ENCODE measurements around the gene SYNGR1. TPM values are rescaled to one million over a fixed set of nuclear protein-coding genes. Genes with fewer than 3 reads are reported as not detected.
"Not testable (repeated sequence)": the region's sequence is repeated elsewhere in the genome, so short reads cannot be mapped to it uniquely, and the experiment has no call there.

Gene SYNGR1
- total RNA-seq, 1 donor from 2014 or later: not detected

DNA sequence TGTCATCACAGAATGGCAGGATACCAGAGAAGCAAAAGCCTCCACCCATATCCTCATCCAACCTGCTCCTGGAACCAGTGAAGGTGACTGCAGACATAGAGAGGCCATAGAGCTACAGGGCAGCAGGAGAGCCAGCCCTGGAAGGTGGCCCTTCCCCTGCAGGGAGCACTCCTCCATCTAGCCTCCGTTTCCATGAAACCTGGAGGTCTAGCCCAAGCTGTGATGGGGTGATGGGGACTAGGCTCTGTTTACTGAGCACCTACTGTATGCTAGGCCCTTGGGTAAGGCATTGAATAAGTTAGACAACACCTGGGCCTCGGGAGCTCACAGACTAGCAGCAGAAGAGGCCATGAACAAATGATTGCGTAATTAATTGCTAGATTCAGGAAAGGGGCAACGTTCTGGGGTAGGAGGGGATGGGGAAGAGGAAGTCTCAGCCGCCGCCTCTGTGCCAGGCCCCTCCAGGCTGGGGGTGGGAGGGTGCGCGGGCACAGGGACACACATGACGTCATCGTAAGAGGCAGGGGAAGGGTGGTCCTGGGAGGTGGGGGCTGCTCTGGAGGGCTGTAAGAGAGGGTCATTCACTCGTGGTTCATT is 784 bp upstream of the SYNGR1 start:
- peak overlapping the region; percentile 75 for H3K4me3 Mint-ChIP-seq
- peaks cover 35% of the 10 kb centered on the region for H3K27me3 Mint-ChIP-seq (ENCODE audit: insufficient read depth)
- H3K9me3 Mint-ChIP-seq: no peaks in the 10 kb centered on the region
- no peak for DNase-seq (ENCODE audit: low spot score)
- intact Hi-C loops (cut with micrococcal nuclease): loop anchor here (10.0 kb wide), 1 partner anchor 686 kb away; no protein-coding TSS in a partner anchor
- H3K4me1 Mint-ChIP-seq (ENCODE audit: low read depth): no peaks in the 10 kb centered on the region
- H3K36me3 Mint-ChIP-seq (ENCODE audit: low read depth): no peaks in the 10 kb centered on the region
- H3K27ac Mint-ChIP-seq: no peak overlapping the region

DNA sequence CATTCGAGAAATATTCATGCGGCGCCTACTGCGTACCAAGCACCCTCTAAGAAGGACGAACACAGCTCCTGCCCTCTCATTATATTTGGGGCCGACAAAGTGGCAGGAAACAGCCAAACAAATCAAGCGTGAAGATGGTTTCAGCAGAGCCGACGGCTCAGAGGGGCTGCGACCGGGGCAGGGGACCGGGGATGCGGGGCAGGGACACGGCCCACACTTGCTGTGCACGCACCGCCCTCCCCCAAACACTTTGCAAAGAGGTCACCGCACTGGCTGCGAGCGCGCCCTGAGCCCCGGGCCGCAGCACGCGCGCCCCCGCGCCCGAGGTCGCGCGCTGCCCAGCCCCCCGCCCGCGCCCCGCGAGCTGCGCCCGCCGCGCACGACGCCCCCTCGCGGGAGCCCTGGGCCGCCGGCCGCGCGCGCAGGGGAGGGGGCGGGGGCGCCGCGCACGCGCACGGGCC is 255 bp upstream of the SYNGR1 start:
- Mint-ChIP-seq H3K4me1 (ENCODE audit: low read depth) (no peaks in the 10 kb centered on the region), H3K27me3 (ENCODE audit: insufficient read depth) (peaks cover 33% of the 10 kb centered on the region), H3K36me3 (ENCODE audit: low read depth) (no peaks in the 10 kb centered on the region), H3K27ac (no peak overlapping the region), H3K9me3 (no peaks in the 10 kb centered on the region), H3K4me3 (peak overlapping the region; percentile 75)
- intact Hi-C loops (cut with micrococcal nuclease): loop anchor here (10.0 kb wide), 1 partner anchor 685 kb away; no protein-coding TSS in a partner anchor
- DNase-seq (ENCODE audit: low spot score): no peak

DNA sequence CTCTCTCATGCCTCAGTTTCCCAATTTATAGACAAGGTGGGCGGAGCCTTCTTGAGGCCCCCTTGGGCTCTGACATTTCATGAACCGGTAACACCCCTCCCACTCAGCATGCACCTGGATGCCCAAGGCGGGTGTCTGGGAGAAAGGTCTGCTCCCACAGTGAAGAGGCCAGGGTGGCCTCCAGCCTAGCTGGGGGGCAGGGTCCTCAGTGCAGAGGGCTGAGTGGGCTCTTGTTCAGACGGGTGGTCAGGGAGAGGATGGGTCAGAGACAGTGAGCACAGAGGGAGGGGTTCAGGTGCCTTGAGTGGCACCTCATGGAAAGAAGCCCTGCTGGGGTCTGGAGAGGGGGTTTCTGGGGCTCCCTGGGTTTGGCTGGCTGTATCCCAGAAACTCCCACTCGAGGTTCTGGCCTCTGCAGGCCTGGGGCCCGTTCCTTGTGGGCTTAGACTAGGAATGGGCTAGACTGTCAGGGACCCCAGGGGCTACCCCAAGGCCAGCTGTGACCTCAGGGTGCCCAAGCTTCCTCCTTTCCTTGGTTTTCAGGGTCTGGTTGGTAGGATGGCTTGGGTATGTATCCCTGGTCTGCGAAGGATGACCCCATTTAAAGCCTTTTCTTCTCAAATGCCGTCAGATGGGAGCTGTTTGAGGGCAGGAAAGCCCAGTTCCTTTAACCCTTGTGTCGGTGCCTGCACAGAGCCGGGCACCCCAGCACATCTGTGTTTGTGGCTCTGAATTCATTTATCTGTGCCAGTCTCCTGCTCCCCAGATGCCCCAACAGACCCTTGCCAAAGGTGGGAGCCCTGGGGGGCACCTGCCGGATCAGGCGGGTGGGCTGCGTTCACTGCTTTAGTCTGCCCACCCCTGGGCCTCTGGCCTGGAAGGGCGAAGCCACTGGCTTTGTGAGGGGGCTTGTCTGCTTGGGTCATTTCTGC is 1.2 kb downstream of the SYNGR1 start:
- no peak for DNase-seq (ENCODE audit: low spot score)
- Mint-ChIP-seq H3K4me1 (ENCODE audit: low read depth) (no peaks in the 10 kb centered on the region), H3K9me3 (no peaks in the 10 kb centered on the region), H3K27me3 (ENCODE audit: insufficient read depth) (peaks cover 33% of the 10 kb centered on the region), H3K4me3 (peak overlapping the region; percentile 69), H3K36me3 (ENCODE audit: low read depth) (no peaks in the 10 kb centered on the region), H3K27ac (no peak overlapping the region)
- intact Hi-C loops (cut with micrococcal nuclease): no loop called here

DNA sequence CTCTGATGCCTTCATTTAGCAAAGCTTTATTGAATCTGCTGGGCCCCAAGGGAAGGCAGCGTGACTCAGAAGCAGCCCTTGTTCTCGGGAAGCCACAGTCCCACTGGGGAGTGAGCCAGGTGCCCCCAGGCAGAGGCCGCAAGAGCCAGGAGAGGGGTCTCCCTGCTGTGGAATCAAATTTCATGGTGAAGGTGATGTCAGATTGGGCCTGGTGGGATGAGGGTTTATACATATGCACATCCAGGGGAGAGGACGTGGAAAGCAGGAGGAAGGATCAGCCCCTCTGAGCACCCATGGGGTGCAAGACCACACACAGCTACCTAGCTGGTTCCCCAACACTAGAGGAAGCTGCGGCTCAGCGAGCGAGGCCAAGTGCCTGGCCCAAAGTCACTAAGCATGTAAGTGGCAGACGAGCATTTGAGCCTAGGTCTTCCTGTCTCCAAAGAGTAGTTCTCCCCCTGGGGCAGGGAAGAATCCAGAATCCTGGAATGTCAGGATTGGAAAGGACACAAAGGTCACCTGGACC is 2.0 kb downstream of the SYNGR1 start:
- H3K4me3 Mint-ChIP-seq: peak overlapping the region; percentile 5
- intact Hi-C loops (cut with micrococcal nuclease): no loop called here
- H3K9me3 Mint-ChIP-seq: no peaks in the 10 kb centered on the region
- DNase-seq (ENCODE audit: low spot score): no peak
- H3K36me3 Mint-ChIP-seq (ENCODE audit: low read depth): no peaks in the 10 kb centered on the region
- no peaks in the 10 kb centered on the region for H3K4me1 Mint-ChIP-seq (ENCODE audit: low read depth)
- no peak overlapping the region for H3K27ac Mint-ChIP-seq
- peaks cover 33% of the 10 kb centered on the region for H3K27me3 Mint-ChIP-seq (ENCODE audit: insufficient read depth)

DNA sequence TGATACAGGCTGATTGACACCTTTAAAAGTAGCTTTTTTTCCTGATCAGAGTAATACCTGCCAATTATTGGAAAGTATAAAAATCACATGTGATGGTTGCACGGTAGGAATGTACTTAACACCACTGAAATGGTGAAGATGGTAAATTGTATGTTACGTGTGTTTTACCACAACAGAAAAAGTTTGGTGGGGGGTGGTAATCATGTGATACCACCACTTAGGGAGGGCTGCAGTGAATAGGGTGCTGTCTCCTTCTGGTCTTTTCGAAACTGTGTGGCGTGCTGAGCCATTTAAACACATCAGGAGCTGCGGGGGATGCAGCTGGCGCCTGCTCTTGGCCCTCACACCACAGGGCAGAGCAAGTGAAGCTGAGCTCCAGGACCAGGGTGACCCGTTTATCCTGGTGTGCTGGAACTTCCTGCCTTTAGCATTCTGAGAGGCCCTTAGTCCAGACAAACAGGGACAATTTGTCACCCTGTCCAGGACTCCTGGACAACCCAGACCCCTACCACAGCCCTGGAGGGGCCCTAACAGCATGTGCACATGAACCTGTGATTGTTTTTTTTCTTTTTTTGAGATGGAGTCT is 2.6 kb downstream of the SYNGR1 start:
- H3K27ac Mint-ChIP-seq: no peak overlapping the region
- no peak overlapping the region for H3K4me3 Mint-ChIP-seq
- peaks cover 32% of the 10 kb centered on the region for H3K27me3 Mint-ChIP-seq (ENCODE audit: insufficient read depth)
- no peaks in the 10 kb centered on the region for H3K9me3 Mint-ChIP-seq
- no peaks in the 10 kb centered on the region for H3K36me3 Mint-ChIP-seq (ENCODE audit: low read depth)
- no peaks in the 10 kb centered on the region for H3K4me1 Mint-ChIP-seq (ENCODE audit: low read depth)
- no peak for DNase-seq (ENCODE audit: low spot score)
- intact Hi-C loops (cut with micrococcal nuclease): no loop called here

DNA sequence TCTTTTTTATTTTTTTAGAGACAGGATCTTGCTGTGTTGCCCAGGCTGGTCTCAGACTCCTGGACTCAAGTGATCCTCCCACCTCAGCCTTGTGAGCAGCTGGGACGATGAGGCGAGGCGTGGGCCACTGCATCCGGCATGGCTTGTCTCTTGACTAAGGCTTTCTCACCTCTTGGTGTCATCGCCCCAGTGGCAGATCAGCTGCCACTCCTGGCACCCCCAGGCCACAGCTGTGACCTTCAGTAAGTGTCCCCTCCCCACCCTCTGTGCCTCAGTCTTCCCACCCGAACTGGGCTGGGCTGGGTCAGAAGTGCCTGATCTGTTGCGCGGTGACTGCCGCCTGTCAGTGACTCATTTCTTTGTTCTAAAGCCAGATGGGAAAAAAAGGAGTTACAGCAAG is 3.6 kb downstream of the SYNGR1 start:
- intact Hi-C loops (cut with micrococcal nuclease): no loop called here
- Mint-ChIP-seq H3K36me3 (ENCODE audit: low read depth) (no peaks in the 10 kb centered on the region), H3K4me1 (ENCODE audit: low read depth) (no peaks in the 10 kb centered on the region), H3K27me3 (ENCODE audit: insufficient read depth) (peaks cover 27% of the 10 kb centered on the region), H3K4me3 (no peak overlapping the region), H3K27ac (no peak overlapping the region), H3K9me3 (no peaks in the 10 kb centered on the region)
- DNase-seq (ENCODE audit: low spot score): no peak

DNA sequence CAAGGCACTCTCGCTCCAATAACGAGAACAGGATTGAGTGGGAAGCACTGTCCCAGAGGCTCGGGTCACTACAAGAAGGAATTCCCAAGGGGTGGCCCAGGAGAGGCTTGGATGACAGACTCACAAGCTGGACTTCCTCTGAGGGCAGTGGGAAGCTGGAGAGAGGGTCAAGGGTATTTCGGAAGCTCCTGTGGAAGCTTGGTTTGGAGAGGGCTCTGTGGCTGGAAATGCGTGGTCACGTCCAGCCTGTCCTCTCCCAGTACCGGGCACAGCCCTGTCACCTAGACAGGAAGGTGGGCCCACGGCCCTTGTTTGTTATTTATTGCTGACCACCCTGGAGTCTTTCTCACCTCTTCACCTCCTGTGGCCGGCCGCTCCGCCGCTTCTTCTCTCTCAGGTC is 5.3 kb downstream of the SYNGR1 start:
- Mint-ChIP-seq H3K4me1 (ENCODE audit: low read depth) (no peaks in the 10 kb centered on the region), H3K27me3 (ENCODE audit: insufficient read depth) (peaks cover 17% of the 10 kb centered on the region), H3K27ac (no peak overlapping the region), H3K4me3 (no peak overlapping the region), H3K9me3 (no peaks in the 10 kb centered on the region), H3K36me3 (ENCODE audit: low read depth) (no peaks in the 10 kb centered on the region)
- intact Hi-C loops (cut with micrococcal nuclease): no loop called here
- DNase-seq (ENCODE audit: low spot score): no peak

DNA sequence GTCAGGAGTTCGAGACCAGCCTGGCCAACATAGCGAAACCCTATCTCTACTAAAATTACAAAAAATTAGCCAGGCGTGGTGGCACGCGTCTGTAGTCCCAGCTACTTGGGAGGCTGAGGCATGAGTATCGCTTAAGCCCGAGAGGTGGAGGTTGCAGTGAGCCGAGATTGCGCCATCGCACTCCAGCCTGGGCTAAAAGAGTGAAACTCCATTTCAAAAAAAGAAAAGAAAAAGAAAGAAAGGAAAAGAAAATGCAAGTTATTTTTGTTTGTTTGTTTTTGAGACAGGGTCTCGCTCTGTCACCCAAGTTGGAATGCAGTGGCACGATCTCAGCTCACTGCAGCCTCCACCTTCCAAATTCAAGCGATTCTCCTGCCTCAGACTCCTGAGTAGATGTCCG is 6.0 kb downstream of the SYNGR1 start:
- H3K4me3 Mint-ChIP-seq; H3K36me3 Mint-ChIP-seq (ENCODE audit: low read depth); intact Hi-C loops (cut with micrococcal nuclease); H3K27ac Mint-ChIP-seq; H3K4me1 Mint-ChIP-seq (ENCODE audit: low read depth); H3K9me3 Mint-ChIP-seq; DNase-seq (ENCODE audit: low spot score): not testable (repeated sequence)
- H3K27me3 Mint-ChIP-seq (ENCODE audit: insufficient read depth): peaks cover 12% of the 10 kb centered on the region

DNA sequence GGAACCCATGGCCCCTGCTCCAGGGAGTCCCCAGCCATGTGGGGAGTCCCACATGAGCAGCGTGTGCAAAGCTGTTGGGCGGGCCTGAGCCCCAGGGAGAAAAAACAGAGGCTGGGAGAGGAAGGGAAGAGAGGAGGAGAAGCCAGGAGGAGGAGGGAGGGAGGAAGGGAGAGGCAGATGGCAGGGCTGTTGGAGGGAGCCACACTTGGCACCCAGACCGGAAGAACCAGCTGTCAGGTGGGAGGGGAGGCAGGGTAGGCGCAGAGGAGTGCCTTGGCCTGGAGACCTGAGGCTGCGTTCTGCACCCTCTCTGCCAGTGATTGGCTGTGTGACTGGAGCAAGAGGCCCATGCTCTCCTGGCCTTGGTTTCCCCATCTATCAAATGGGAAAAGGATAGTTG is 6.7 kb downstream of the SYNGR1 start:
- Mint-ChIP-seq H3K4me1 (ENCODE audit: low read depth) (no peaks in the 10 kb centered on the region), H3K4me3 (no peak overlapping the region), H3K36me3 (ENCODE audit: low read depth) (no peaks in the 10 kb centered on the region)

DNA sequence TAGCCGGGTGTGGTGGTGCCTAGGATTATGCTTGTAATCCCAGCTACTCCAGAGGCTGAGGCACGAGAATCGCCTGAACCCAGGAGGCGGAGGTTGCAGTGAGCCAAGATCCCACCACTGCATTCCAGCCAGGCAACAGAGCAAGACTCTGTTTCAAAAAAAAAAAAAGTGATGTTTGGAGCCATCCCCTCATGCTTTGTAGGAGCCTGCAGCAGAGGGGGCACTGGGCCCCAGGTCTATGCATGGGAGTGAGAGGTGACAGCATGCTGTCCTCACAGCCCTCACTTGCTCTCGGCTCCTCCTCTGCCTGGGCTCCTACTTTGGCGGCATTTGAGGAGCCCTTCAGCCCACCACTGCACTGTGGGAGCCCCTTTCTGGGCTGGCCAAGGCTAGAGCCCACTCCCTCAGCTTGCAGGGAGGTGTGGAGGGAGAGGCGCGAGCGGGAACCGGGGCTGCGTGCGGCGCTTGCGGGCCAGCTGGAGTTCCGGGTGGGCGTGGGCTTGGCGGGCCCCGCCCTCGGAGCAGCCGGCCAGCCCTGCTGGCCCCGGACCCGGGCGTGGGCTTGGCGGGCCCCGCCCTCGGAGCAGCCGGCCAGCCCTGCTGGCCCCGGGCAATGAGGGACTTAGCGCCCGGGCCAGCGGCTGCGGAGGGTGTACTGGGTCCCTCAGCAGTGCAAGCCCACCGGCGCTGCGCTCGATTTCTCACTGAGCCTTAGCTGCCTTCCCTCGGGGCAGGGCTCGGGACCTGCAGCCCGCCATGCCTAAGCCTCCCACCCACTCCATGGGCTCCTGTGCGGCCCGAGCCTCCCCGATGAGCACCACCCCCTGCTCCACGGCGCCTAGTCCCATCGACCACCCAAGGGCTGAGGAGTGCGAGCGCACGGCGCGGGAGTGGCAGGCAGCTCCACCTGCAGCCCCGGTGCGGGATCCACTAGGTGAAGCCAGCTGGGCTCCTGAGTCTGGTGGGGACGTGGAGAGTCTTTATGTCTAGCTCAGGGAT is 7.6 kb downstream of the SYNGR1 start:
- H3K27ac Mint-ChIP-seq; H3K9me3 Mint-ChIP-seq; H3K36me3 Mint-ChIP-seq (ENCODE audit: low read depth); H3K4me1 Mint-ChIP-seq (ENCODE audit: low read depth); H3K4me3 Mint-ChIP-seq; intact Hi-C loops (cut with micrococcal nuclease); H3K27me3 Mint-ChIP-seq (ENCODE audit: insufficient read depth); DNase-seq (ENCODE audit: low spot score): not testable (repeated sequence)

More for the DNA sequence above, 6.7 kb downstream of the SYNGR1 start:
- DNase-seq (ENCODE audit: low spot score): no peak
- no peak overlapping the region for H3K27ac Mint-ChIP-seq
- H3K9me3 Mint-ChIP-seq: no peaks in the 10 kb centered on the region
- H3K27me3 Mint-ChIP-seq (ENCODE audit: insufficient read depth): peaks cover 7% of the 10 kb centered on the region
- intact Hi-C loops (cut with micrococcal nuclease): no loop called here

DNA sequence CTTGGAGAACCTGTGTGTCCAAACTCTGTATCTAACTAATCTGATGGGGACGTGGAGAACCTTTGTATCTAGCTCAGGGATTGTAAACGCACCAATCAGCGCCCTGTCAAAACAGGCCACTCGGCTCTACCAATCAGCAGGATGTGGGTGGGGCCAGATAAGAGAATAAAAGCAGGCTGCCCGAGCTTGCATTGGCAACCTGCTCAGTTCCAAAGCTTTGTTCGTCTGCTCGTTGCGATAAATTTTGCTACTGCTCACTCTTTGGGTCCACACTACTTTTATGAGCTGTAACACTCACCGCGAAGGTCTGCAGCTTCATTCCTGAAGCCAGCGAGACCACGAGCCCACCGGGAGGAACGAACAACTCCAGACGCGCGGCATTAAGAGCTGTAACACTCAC is 8.4 kb downstream of the SYNGR1 start:
- H3K27ac Mint-ChIP-seq; H3K36me3 Mint-ChIP-seq (ENCODE audit: low read depth); intact Hi-C loops (cut with micrococcal nuclease); H3K4me3 Mint-ChIP-seq; DNase-seq (ENCODE audit: low spot score); H3K9me3 Mint-ChIP-seq; H3K27me3 Mint-ChIP-seq (ENCODE audit: insufficient read depth); H3K4me1 Mint-ChIP-seq (ENCODE audit: low read depth): not testable (repeated sequence)

DNA sequence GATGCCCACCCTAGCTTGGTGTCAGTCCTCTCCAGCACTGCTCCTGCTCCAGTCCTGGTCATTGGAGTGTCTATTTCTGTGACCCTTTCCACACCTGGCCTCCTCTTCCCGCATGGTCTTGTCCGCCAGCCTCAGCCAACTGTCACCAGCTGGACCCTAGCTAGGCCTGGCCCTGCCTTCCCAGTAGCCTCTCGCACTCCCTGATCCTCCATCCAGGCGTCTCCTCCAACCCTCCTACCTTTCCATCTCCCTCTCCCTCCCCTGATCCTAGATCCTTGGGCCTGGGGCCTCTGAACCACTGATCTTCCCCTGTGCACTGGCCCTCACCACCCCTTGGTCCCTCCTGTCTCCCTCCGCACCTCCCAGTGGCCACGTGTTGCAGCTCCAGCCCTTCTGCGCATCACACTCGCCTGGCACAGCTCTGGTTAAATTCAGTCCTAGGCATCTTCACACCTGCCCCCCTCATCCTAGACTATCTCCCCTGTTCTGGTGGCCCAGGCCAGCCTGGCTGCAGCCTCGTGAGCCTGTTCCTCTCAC is 9.9 kb downstream of the SYNGR1 start:
- intact Hi-C loops (cut with micrococcal nuclease): no loop called here

More for the DNA sequence above, 9.9 kb downstream of the SYNGR1 start:
- Mint-ChIP-seq H3K4me1 (ENCODE audit: low read depth) (no peaks in the 10 kb centered on the region), H3K9me3 (no peaks in the 10 kb centered on the region), H3K27me3 (ENCODE audit: insufficient read depth) (peaks cover 8% of the 10 kb centered on the region), H3K27ac (no peak overlapping the region), H3K36me3 (ENCODE audit: low read depth) (no peaks in the 10 kb centered on the region), H3K4me3 (no peak overlapping the region)
- DNase-seq (ENCODE audit: low spot score): no peak

All from activated T-helper 1 cell treated with anti-CD3 and anti-CD28 coated beads, Interleukin-12 subunit alpha, Interleukin-12 subunit beta, Interleukin-2, Interleukin-4 antibody, amounts not matched to agents 30 ng/mL and 10 ng/mL and 1 ng/mL, durations not matched to agents 14 hours and 24 hours and 36 hours (primary cell).